GM10266 (cell line): ENCODE data around the gene PTCH2.
"Not testable (repeated sequence)": the region's sequence is repeated elsewhere in the genome, so short reads cannot be mapped to it uniquely, and the experiment has no call there.

ENCODE experiments used
- DNase-seq: peaks from one replicate; pipeline ENCODE4 v3.0.0; 2012; ENCODE audit errors: extremely low spot score
- TF ChIP-seq, protein P1 (sequence below): IDR thresholded peaks from 2 replicates; pipeline ENCODE4 v1.5.1; 2012; ENCODE audit warnings: mild to moderate bottlenecking, low read depth; ENCODE audit not compliant: control insufficient read depth, insufficient read depth; ENCODE audit errors: missing control alignments

PTCH2 gene

DNA sequence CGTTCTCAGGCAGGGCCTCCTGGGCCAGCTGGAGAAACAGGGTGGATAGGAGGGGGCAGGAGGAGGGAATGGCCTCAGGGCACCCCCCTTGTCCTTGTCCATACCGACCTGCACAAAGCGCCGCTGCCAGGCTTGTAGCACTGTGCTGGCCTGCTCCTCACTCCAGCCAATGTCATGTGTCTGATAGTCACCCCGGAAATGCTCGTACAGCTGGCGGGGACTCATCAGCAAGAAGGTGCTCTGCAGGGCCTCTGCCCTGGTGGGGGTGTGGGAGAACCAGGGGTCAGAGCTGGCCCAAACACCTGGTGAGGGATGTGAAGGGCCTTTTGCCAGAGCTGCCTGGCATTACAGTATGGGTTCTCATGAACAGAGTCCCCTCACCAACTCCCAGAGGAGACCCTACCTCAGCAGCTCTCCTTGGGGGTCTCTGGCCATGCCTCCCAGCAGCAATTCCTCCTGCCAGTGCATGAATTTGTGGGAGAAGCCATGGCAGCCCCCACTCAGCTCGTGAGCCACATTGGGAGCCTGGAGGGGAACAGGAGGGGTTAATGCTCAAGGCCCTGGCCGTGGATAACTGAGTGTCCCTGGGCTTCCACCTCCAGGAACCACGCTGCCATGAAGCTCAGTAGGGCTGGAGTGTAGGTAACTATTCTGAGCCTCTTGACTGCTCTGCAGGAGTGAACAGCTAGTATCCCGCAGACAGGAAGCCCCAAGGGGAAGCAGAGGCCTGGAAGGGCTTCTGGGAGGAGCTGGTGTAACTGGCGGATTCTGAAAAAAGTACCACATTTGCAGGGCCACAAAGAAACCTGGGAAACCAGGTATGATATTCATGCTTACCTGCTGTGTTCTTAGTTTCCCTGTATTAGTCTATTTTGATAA lies 13.3 kb downstream of the PTCH2 start:
- no peak for DNase-seq
- TF ChIP-seq, protein P1, sequence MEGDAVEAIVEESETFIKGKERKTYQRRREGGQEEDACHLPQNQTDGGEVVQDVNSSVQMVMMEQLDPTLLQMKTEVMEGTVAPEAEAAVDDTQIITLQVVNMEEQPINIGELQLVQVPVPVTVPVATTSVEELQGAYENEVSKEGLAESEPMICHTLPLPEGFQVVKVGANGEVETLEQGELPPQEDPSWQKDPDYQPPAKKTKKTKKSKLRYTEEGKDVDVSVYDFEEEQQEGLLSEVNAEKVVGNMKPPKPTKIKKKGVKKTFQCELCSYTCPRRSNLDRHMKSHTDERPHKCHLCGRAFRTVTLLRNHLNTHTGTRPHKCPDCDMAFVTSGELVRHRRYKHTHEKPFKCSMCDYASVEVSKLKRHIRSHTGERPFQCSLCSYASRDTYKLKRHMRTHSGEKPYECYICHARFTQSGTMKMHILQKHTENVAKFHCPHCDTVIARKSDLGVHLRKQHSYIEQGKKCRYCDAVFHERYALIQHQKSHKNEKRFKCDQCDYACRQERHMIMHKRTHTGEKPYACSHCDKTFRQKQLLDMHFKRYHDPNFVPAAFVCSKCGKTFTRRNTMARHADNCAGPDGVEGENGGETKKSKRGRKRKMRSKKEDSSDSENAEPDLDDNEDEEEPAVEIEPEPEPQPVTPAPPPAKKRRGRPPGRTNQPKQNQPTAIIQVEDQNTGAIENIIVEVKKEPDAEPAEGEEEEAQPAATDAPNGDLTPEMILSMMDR = no peak

DNA sequence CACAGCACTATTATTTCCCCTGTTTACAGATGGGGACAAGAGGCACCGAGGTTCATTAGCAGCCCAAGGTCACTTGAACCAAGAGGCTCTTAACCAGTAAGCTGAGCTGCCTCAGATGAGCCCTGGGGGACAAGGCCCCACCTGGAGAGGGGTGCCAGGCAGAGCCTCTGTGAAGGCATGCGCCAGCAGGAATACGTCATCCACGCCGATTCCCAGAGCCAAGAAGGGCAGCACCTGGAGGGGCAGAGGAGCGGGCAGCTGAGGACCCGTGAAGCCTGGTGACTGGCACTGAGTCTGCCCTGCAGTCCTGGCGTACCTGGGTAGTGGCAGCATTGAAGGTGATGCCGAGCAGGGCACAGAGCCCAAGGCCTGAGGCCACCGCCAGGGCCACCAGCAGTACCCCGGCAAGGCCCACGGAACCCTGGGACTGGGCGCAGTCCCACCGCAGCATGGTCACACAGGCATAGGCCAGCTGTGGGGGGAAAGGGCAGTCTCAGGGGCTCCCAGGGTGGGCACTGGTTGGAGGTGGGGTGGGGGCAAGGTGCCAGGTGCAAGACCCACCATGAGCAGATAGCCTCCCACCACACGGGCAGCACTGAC lies 14.1 kb downstream of the PTCH2 start:
- TF ChIP-seq, protein P1 = no peak
- no peak for DNase-seq

DNA sequence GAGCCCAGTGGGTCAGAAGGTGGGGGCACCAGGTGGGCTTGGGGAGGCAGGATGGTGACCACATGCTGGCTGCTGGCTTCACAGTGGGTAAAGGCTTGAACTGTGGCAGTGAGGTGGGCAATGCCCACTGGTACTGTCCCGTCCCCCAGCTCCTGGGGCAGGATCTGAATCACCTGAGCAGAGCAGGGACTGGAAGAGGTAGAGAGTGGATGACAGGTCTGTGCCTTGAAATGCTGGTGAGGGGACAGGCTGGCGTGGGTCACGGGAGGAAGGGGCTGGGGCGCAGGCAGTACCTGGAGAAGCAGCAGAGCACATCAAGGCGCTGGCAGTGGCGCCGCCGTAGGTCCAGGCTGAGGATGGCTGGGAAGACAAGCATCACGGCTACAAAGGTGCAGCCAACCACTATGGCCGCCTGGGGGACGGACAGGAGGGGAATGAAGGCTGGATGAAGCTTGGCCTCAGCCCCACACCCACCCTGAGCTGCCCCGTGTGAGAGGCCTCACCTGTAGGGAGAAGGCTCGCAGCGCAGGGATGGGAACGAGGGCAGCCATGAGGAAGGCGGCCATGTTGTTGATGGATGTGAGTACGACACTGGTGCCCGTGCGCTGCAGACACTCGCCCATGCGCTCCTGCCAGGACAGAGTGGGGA lies 14.9 kb downstream of the PTCH2 start:
- no peak for DNase-seq
- TF ChIP-seq, protein P1 = no peak

DNA sequence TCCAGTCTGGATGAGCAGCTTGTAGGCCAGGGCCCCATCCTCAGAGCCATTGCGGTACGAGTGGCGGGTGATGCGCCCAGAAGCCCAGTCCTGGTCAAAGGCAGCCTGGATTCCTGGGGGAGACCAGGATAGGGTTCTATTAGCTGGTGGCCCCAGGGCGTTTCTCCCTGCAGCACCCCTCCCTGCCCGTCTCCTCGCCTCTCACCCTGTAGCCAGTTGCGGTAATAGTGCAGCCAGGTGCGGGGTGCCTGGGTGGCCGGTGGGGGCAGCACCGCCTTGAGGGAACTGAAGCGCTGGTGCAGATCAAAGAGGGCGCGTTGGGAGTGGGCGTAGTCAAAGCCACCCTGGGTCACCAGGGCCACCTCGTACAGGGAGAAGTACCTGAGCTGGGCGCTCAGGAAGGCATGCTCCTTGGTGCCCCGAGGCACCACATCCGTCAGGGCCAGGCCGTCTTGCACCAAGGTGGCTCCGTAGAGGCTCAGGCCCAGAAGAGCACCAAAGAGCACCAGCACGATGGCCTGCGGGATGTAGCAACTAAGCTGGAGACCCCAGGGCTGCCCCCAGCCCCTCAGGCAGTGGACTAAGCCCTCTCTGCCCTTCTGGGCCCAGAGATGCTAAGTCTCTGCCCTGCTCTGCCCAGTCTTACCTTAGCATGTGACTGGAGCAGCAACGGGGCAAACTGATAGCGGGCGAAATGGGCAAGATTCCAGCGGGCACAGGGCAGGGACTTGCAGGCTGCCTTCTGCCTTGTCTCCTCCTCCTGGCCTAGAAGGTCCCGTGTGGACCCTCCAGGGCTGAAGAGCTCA lies 15.7 kb downstream of the PTCH2 start:
- DNase-seq = no peak
- TF ChIP-seq, protein P1 = no peak

DNA sequence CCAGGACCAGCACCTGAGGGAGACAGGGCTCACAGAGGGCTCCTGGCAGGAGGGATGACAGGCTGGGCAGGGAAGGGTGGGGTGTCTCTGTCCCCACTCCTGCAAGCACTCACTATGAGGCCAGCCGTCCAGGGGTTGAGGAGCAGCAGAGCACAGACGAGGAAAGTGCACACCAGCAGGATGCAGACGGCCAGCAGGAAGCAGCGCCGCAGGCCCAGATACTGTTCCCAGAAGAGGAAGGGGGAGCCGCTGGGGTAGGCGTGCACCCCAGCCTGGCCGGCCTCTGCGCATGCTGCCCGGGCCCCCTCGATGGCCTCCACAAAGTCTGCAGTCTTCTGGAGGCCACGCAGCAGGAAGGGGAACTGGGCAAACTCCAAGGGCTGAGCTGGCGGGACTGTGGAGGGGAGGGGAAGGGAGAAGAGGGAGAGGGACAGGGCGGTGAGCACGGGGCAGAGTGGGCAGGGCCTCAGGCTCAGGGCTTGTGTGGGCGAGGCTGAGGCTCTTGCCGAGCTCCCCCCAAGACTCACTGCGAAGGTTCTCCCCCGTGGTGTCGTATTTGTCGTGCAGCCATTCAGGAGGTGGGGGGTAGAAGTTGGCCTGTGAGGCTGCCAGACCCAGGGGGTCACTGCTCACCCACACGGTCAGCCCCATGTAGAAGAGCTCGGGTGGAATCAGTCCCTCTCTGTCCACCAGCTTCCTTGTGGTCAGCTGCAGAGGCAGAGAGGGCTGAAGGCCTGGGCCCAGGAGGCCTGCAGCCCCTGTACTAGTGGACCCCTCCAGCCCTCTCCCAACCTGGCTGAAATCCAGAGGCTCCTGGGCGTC lies 16.5 kb downstream of the PTCH2 start:
- TF ChIP-seq, protein P1 = no peak
- no peak for DNase-seq

DNA sequence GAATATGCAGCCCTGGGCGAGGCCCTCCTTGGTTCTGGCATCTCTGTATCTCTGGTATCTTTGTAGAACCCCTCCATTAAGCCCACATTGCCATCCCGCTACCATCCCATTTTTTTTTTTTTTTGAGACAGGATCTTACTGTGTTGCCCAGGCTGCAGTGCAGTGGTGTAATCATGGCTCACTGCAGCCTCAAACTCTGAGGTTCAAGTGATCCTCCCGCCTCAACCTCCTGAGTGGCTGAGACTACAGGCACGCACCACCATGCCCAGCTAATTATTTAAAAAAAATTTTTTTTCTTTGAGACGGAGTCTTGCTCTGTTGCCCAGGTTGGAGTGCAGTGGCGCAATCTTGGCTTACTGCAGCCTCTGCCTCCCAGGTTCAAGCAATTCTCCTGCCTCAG lies 18.7 kb downstream of the PTCH2 start:
- DNase-seq = not testable (repeated sequence)
